GM11168 (cell line): Measurements from ENCODE around the gene SLC25A46.
"Not testable (repeated sequence)": the region's sequence is repeated elsewhere in the genome, so short reads cannot be mapped to it uniquely, and the experiment has no call there.

Experiments used
- in situ Hi-C: fragments of 300-500 bp; cut with MboI; formaldehyde crosslinking; loops from one replicate; pipeline ENCODE4 v1.12.0; 2022; ENCODE audit warnings: low sequenced_read_pairs; ENCODE audit not compliant: unreplicated experiment

SLC25A46 gene

DNA sequence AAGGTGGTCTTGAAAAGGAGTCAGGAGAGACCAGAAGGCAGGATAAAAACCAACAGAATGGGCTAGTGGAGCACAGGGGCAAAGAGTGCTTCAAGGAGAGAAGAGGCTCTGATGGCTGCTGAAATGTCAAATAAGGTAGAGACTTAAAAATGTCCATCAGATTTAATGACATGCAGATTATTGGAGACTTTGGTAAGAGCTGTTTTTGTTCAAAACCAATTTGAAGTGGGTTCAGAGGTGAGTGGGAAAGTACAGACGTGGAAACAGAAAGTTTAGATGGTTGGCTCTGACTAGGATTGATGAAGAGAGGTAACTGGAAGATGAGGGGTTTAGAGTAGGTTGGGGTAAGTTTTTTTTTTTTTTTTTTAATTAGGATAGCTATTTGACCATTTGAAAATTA, 14.1 kb downstream of the SLC25A46 start:
- in situ Hi-C loops: loop anchor here (25.0 kb wide), 2 partner anchors 309 to 509 kb away; partner anchors contain the start of gene TSLP

DNA sequence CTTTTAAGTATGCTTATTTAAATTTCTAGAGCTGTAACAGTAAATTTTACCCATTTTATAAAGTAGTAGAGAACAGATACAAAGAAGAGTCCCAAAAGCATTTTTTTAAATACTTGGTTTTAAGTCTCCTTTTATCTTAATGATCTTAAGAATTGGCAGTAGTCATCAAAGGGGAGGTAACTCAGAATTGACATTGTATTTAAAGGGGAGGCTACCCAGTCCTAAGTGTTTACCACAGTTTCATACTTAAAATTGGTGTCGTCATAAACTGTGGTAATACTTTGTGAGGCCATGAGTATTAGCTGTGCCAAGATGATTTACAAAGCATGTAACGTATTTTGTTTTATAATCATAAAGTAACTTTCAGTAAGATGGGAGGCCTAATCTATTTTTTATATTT, 14.8 kb downstream of the SLC25A46 start:
- in situ Hi-C loops: loop anchor here (25.0 kb wide), 2 partner anchors 309 to 509 kb away; partner anchors contain the start of gene TSLP

- in situ Hi-C loops: loop anchor here (25.0 kb wide), 2 partner anchors 308 to 508 kb away; partner anchors contain the start of gene TSLP
These were observed 15.4 kb downstream of the SLC25A46 start for GRCh38 chr5:110754181-110754580.

DNA sequence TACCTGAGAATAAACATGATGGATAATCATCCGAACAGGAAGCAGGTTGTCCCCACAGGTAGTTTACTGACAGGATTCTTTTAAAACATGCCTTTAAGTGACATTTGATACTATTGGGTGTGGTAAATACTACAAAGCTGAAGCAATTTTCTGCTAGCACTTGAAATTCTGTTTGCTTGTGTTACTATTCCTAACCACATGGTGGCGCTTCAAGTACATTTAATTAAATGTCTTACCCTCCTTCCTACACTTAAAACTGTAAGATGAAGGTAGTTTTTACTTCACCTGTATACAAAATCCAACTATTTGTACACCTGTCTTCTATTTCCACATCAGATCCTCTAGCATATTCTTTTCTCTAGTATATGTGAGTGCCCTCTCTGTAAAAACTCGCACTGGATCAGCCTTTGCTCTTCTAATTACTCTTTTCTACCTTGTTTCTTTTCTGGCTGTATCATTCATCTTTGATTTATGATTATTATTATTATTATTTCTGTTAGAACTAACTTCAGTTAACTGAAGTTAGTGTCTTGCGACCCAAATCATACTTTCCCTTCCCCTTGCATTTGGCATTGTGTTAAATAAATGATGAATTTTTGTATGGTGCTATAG, 18.4 kb downstream of the SLC25A46 start:
- in situ Hi-C loops: loop anchor here (25.0 kb wide), 2 partner anchors 305 to 505 kb away; partner anchors contain the start of gene TSLP

DNA sequence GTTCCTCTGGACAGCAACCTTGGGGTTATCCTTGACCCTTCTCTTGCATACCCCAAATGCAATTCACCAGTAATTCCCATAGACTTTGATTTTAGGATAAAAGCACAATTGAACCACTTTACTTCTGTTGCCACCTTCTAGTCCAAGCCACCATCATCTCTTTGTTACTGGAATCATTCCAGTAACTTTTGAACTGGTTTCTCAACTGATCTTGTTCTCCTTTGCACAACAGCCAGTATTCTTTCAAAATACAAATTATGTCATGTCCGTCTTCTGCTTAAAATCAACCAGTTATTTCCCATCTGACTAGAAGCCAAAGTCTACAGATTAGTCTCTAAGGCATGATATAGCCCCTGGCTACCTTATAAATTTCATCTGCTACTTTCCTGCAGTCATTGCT, 21.4 kb downstream of the SLC25A46 start:
- in situ Hi-C loops: loop anchor here (25.0 kb wide), 2 partner anchors 302 to 502 kb away; partner anchors contain the start of gene TSLP

DNA sequence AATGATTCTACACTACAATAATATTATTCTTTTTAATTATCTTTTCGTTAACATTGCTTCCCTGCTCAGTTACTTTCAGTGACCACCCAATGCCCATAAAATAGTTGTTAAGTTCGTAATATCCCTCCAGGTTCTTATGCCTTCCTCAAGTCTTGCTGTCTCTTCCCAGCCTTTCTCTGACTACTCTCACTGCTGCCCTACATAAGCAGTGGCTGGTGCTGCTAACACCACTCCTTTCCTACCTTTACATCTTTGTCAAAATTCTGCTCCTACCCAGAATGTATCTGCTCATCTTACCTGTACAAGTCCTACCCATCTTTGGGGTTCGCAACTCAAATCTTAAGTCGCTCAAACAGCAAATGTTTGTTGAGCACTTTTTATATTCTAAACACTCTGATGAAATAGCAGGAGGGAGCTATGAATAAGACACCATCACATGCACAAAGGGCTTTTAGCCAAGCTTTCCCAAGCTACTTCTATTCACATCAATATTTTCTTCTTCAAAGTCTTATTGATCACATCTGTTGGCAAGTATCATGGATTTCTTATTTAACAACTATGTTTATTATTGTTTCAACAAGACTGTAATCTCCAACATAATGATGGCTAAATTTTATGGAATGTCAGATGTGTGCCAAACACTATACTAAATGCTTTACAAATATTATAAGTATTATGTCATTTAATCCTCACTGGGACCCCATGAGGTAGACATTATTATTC, 29.5 kb downstream of the SLC25A46 start:
- in situ Hi-C loops: loop anchor here (25.0 kb wide), 2 partner anchors 294 to 494 kb away; partner anchors contain the start of gene TSLP

- in situ Hi-C loops: loop anchor here (25.0 kb wide), 2 partner anchors 293 to 493 kb away; partner anchors contain the start of gene TSLP
These were observed 30.3 kb downstream of the SLC25A46 start for GRCh38 chr5:110769000-110769681.

- in situ Hi-C loops: loop anchor here (25.0 kb wide), 2 partner anchors 292 to 492 kb away; partner anchors contain the start of gene TSLP
These were observed 31.5 kb downstream of the SLC25A46 start for GRCh38 chr5:110770286-110770685.

GRCh38 chr5:110784901-110785300, 46.1 kb downstream of the SLC25A46 start:
- in situ Hi-C loops: no loop called here

GRCh38 chr5:110785356-110785755, 46.5 kb downstream of the SLC25A46 start:
- in situ Hi-C loops: no loop called here

- in situ Hi-C loops: not testable (repeated sequence)
These were observed 49.2 kb downstream of the SLC25A46 start for GRCh38 chr5:110788006-110788405.

DNA sequence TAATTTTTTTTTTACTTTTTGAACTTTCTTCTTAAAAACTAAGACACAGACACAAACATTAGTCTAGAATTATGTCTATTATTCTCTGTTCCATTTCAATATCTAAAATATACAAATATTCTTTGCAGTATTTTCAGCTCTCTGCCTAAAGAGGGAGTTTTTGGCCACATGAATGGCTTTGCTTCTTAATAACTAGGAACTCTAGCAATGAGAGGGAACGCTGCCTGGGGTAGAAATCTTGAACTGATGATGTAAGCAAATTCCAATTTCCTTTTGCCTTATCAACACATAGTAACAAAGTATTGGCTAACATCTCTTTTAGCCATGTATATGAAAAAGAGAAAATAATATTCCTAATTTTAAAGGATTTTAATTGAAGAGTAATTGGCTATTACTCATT, 51.9 kb downstream of the SLC25A46 start:
- in situ Hi-C loops: no loop called here

DNA sequence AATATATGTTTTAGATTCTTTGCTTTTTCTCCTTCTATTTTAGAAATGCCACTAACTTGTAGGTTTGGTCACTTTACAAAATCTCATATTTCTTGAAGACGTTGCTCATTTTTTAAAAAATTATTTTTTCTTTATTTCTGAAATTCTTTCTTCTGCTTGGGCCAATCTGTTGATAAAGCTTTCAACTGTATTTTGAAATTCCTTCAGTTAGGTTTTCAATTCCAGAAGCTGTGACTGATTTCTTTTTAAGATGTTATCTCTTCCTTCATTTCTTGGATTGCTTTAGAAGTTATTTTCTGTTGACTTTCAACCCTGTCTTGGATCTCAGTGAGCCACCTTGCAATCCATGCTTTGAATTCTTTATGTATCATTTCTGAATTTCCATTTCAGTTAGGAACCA, 64.2 kb downstream of the SLC25A46 start:
- in situ Hi-C loops: no loop called here

DNA sequence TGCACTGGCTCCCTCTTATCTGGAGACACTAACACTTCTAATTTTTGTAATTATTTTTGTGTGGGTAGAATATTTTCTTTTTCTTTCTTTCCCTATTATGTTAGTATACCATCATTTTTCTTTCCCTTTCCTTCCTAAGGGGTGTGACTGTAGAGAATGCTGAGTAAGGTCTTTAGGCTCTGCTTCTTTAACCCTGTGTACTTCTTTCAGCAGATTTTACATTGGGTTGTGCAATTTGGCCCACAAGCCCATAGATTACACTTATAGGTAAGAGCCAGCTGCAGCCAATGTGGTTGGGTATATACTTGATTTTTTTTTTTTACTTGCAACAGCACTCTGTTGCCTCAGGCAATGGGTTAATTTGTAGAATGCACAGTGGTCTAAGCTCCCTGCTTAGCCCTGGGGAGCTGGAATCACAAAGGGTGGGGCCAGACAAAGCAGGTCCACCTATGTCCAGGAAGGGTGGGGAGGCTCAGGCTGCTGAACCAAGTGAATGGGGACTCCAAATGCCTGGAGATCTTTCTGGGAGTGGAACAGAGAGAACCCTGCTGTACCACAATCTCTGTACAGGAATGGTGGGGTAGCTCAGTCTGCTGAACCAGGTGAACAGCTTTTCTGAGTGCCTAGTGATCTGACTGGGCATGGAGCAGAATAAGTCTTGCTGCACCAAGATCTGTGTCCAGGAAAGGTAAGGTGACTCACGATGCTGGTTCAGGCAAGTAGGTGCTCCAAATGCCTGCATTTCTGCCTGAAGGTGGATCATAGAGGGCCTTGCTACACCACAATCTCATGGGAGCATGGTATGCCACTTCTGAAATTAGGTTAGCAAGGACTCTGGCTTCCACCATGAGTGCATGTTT, 64.9 kb downstream of the SLC25A46 start:
- in situ Hi-C loops: no loop called here

GRCh38 chr5:110807169-110807568, 68.4 kb downstream of the SLC25A46 start:
- in situ Hi-C loops: no loop called here

DNA sequence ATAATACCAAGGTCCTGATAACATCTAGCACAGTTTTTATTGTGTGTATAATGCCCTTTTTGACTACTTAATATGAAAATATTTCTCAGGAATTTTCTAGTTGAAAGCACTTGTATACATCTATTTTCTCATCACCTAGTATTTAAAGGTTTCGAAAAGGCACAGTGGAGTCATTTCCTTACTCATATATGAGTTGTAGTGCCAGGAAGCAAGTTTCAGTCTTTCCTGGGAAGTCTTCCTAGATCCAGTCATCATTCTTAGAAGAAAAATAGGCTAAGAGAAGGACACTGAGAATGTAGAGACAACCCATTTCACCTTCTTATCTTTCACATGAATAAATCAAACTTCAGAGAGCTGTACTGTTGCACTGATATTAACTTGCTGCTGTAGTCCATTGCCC, 70.2 kb downstream of the SLC25A46 start:
- in situ Hi-C loops: no loop called here
